ENCODE results near the gene ZNF141. TPM values are rescaled to one million over a fixed set of nuclear protein-coding genes. Genes with fewer than 3 reads are reported as not detected.
"Not testable (repeated sequence)": the region's sequence is repeated elsewhere in the genome, so short reads cannot be mapped to it uniquely, and the experiment has no call there.

ZNF141 gene
- total RNA-seq, 1 experiment from 2014 or later: 43.6 TPM

DNA sequence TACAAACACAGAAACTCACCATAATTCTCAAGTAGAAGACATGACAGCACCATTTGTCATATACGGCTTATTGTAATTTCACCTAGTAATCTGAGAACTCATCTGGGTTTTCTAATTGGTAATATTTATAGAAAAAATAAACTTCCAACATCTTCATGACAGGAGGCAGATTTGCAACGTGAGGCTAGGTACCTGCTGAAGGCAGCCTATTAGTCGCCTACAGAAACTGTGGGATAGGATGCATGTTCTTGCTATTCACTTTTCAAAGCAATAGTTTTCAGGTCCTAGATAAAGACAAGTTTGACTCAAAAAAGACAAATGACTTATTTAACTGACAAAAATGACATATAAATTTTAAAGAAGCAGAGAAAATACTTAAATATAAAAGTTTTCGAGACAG, 35.2 kb upstream of the ZNF141 start (continued):
- TF ChIP-seq, protein P1, sequence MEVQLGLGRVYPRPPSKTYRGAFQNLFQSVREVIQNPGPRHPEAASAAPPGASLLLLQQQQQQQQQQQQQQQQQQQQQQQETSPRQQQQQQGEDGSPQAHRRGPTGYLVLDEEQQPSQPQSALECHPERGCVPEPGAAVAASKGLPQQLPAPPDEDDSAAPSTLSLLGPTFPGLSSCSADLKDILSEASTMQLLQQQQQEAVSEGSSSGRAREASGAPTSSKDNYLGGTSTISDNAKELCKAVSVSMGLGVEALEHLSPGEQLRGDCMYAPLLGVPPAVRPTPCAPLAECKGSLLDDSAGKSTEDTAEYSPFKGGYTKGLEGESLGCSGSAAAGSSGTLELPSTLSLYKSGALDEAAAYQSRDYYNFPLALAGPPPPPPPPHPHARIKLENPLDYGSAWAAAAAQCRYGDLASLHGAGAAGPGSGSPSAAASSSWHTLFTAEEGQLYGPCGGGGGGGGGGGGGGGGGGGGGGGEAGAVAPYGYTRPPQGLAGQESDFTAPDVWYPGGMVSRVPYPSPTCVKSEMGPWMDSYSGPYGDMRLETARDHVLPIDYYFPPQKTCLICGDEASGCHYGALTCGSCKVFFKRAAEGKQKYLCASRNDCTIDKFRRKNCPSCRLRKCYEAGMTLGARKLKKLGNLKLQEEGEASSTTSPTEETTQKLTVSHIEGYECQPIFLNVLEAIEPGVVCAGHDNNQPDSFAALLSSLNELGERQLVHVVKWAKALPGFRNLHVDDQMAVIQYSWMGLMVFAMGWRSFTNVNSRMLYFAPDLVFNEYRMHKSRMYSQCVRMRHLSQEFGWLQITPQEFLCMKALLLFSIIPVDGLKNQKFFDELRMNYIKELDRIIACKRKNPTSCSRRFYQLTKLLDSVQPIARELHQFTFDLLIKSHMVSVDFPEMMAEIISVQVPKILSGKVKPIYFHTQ (CRISPR knock-in tag; IDR thresholded peaks at IDR 0.05): no peak
- no peak for TF ChIP-seq ZNF671 (CRISPR knock-in tag; IDR thresholded peaks at IDR 0.05)
- TF ChIP-seq E2F1 (CRISPR knock-in tag; IDR thresholded peaks at IDR 0.05): no peak

- H3K27me3 Mint-ChIP-seq (ENCODE audit: low read depth); ATAC-seq; H3K9me3 Mint-ChIP-seq; DNase-seq (ENCODE audit: low spot score): not testable (repeated sequence)
- ChIA-PET CTCF (interaction anchor here (1.3 to 2.6 kb wide), 5 partner anchors 10 to 60 kb away, joined by 3 to 21 read pairs (median 7); partner anchors contain the start of gene ZNF141), POLR2A (interaction anchor here (1.4 to 1.7 kb wide), 3 partner anchors 10 to 180 kb away, joined by 3 to 6 read pairs (median 3); partner anchors contain the start of genes ZNF141 and ZNF718)
- Mint-ChIP-seq H3K4me3 (peak overlapping the region; percentile 95), H3K36me3 (peaks cover 21% of the 10 kb centered on the region), H3K27ac (0 out of 2 replicates have a peak overlapping the region, but pooled peaks have one; percentile 68), H3K4me1 (peaks cover 20% of the 10 kb centered on the region)
- 0 out of 2 replicates have a peak, but pooled peaks have one; percentile 10 for TF ChIP-seq ATF1 (CRISPR knock-in tag; IDR thresholded peaks at IDR 0.05)
These were observed 33.1 kb upstream of the ZNF141 start for GRCh38 chr4:304516-304915.

GRCh38 chr4:304969-305680, 32.5 kb upstream of the ZNF141 start, which contains the start of gene ZNF732:
ZNF732 (minus strand) TSS chr4:305474; CDS start chr4:305310, 164 bp downstream.
- CTCF ChIA-PET: interaction anchor here (0.8 to 2.6 kb wide), 9 partner anchors 9 to 93 kb away, joined by 3 to 21 read pairs (median 4); partner anchors contain the start of gene ZNF141
- peaks cover 21% of the 10 kb centered on the region for H3K36me3 Mint-ChIP-seq
- H3K9me3 Mint-ChIP-seq: no peaks in the 10 kb centered on the region; the same call in 1 of the 2 replicates
- H3K4me1 Mint-ChIP-seq: peaks cover 20% of the 10 kb centered on the region
- peak within 1 kb of the TSS; percentile 95 for H3K27ac Mint-ChIP-seq
- DNase-seq (ENCODE audit: low spot score): peak; percentile 89
- peaks cover 10% of the 10 kb centered on the region; the same call in 1 of the 2 replicates for H3K27me3 Mint-ChIP-seq (ENCODE audit: low read depth)
- H3K4me3 Mint-ChIP-seq: peak within 1 kb of the TSS; percentile 95
- POLR2A ChIA-PET: interaction anchor here (0.9 to 1.7 kb wide), 5 partner anchors 11 to 181 kb away, joined by 3 to 6 read pairs (median 3); partner anchors contain the start of genes ZNF141 and ZNF718
- peak; percentile 99 for ATAC-seq
- TF ChIP-seq SMAD4 (CRISPR knock-in tag; IDR thresholded peaks at IDR 0.05) (no peak), USF1 (CRISPR knock-in tag; IDR thresholded peaks at IDR 0.05) (0 out of 2 replicates have a peak, but pooled peaks have one; percentile 53), NR1H2 (CRISPR knock-in tag; IDR thresholded peaks at IDR 0.05) (no peak), ZNF121 (CRISPR knock-in tag; IDR thresholded peaks at IDR 0.05) (no peak), TCF7 (CRISPR knock-in tag; IDR thresholded peaks at IDR 0.05; ENCODE audit: low read depth) (peak; percentile 76; the same call in 1 of the 2 replicates), NFE2L1 (CRISPR knock-in tag; IDR thresholded peaks at IDR 0.05) (peak; percentile 74), ZNF416 (CRISPR knock-in tag; IDR thresholded peaks at IDR 0.05) (no peak), MYBL2 (CRISPR knock-in tag; IDR thresholded peaks at IDR 0.05) (peak; percentile 86; the same call in 1 of the 2 replicates), KAT7 (CRISPR knock-in tag; IDR thresholded peaks at IDR 0.05; ENCODE audit: borderline replicate concordance) (peak; percentile 69; the same call in 1 of the 2 replicates), HMGXB4 (CRISPR knock-in tag; IDR thresholded peaks at IDR 0.05) (peak; percentile 61), ZNF396 (CRISPR knock-in tag; IDR thresholded peaks at IDR 0.05; ENCODE audit: borderline replicate concordance) (no peak), ATF1 (CRISPR knock-in tag; IDR thresholded peaks at IDR 0.05) (no peak), E2F4 (CRISPR knock-in tag; IDR thresholded peaks at IDR 0.05; ENCODE audit: borderline replicate concordance, low read depth) (peak; percentile 86), NFYB (CRISPR knock-in tag; conservative IDR thresholded peaks at IDR 0.05; ENCODE audit: low read depth) (peak; percentile 85), ESRRA (CRISPR knock-in tag; IDR thresholded peaks at IDR 0.05; ENCODE audit: borderline replicate concordance) (peak; percentile 41; the same call in 1 of the 2 replicates), FOXP4 (CRISPR knock-in tag; IDR thresholded peaks at IDR 0.05) (peak; percentile 75), SOX15 (CRISPR knock-in tag; IDR thresholded peaks at IDR 0.05) (no peak), GTF2I (CRISPR knock-in tag; conservative IDR thresholded peaks at IDR 0.05) (no peak), ELF4 (CRISPR knock-in tag; IDR thresholded peaks at IDR 0.05; ENCODE audit: low read depth) (no peak)
